ENCODE measurements around the gene AP5M1.
"Not testable (repeated sequence)": the region's sequence is repeated elsewhere in the genome, so short reads cannot be mapped to it uniquely, and the experiment has no call there.

Gene AP5M1

GRCh38 chr14:57314396-57315089, 45.8 kb downstream of the AP5M1 start:
- Histone ChIP-seq H3K36me3 (ENCODE audit: insufficient read depth, low read length) (no peaks in the 10 kb centered on the region), H3K4me1 (ENCODE audit: insufficient read depth, low read length) (no peaks in the 10 kb centered on the region), H3K9ac (ENCODE audit: low read depth, low read length) (no peak overlapping the region), H3K9me3 (ENCODE audit: control insufficient read depth, insufficient read depth, low read length) (no peaks in the 10 kb centered on the region)

DNA sequence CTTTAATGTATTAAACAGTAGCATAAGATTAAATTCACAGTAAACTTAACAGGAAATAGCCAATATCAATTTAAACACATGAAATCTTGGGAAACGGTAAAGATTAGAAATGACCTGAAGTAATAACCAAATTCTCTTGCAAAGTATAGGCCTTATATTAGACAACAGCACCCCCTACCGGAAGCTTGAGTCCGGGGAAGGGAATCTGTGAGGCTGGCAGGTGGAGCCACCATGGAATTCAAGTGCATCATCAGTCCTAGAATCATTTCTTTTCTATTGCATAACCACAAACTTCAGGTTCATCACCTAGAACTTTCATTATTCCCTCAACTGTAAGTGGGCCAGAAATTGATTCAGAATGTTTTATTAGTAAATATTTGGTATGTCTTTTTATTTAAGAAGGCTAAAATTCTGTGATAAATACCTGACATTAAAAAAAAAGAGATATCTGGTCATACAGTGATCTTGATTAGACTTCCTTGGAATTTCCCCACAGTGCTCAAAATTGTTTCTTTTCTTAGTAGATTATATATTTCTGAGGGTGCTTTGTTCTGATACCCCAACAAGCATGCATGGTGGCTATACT, 48.6 kb downstream of the AP5M1 start:
- Histone ChIP-seq H3K9me3 (ENCODE audit: control insufficient read depth, insufficient read depth, low read length) (no peaks in the 10 kb centered on the region), H3K36me3 (ENCODE audit: insufficient read depth, low read length) (no peaks in the 10 kb centered on the region), H3K9ac (ENCODE audit: low read depth, low read length) (no peak overlapping the region), H3K4me1 (ENCODE audit: insufficient read depth, low read length) (no peaks in the 10 kb centered on the region)

- Histone ChIP-seq H3K9me3 (ENCODE audit: control insufficient read depth, insufficient read depth, low read length) (no peaks in the 10 kb centered on the region), H3K4me1 (ENCODE audit: insufficient read depth, low read length) (no peaks in the 10 kb centered on the region), H3K36me3 (ENCODE audit: insufficient read depth, low read length) (no peaks in the 10 kb centered on the region), H3K9ac (ENCODE audit: low read depth, low read length) (no peak overlapping the region)
Measured at GRCh38 chr14:57319636-57320192, 50.9 kb downstream of the AP5M1 start.

GRCh38 chr14:57323721-57324120, 55.0 kb downstream of the AP5M1 start:
- Histone ChIP-seq H3K9me3 (ENCODE audit: control insufficient read depth, insufficient read depth, low read length) (no peaks in the 10 kb centered on the region), H3K4me1 (ENCODE audit: insufficient read depth, low read length) (no peaks in the 10 kb centered on the region), H3K9ac (ENCODE audit: low read depth, low read length) (no peak overlapping the region), H3K36me3 (ENCODE audit: insufficient read depth, low read length) (no peaks in the 10 kb centered on the region)

DNA sequence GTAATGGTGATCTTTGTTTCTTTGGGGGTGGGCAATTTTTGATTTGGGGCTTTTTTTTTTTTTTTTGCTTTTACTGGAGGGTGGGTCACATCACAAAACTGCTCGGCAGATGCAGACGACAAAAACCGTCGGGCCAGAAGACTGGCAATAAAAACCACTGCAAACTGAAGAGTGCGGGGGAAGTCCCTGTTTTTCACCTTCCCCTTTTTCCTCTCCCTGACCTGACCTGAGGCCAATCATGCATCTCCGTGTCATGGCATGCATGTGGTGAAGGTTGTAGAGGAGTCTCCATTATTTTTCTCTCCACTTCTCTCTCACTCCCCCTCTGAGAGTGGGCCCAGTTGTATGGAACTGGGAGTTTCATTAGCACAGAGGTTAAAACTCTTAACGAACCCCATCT, 57.5 kb downstream of the AP5M1 start:
- Histone ChIP-seq H3K36me3 (ENCODE audit: insufficient read depth, low read length) (no peaks in the 10 kb centered on the region), H3K4me1 (ENCODE audit: insufficient read depth, low read length) (no peaks in the 10 kb centered on the region), H3K9ac (ENCODE audit: low read depth, low read length) (no peak overlapping the region), H3K9me3 (ENCODE audit: control insufficient read depth, insufficient read depth, low read length) (no peaks in the 10 kb centered on the region; the same call in 1 of the 2 replicates)

DNA sequence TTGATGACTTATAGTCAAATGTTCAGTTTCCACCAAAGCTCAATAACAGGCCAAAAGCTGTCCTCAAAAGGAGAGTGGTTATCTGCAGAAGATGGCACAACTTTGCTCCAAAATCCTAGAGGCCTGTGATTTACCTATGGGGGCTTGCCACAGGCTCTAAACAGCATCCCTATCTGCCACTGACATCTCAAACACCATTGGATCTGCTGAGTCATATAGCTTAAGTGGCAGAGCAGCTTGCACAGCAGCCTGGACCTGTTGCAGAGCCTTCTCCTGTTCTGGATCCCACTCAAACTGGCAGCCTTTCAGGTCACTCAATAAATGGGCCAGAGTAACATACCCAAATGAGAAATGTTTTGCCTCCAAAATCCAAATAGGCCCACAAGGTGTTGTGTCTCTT, 61.1 kb downstream of the AP5M1 start:
- no peak overlapping the region for H3K9ac ChIP-seq (ENCODE audit: low read depth, low read length)
- H3K36me3 ChIP-seq (ENCODE audit: insufficient read depth, low read length), result no peaks in the 10 kb centered on the region
- no peaks in the 10 kb centered on the region for H3K4me1 ChIP-seq (ENCODE audit: insufficient read depth, low read length)
- H3K9me3 ChIP-seq (ENCODE audit: control insufficient read depth, insufficient read depth, low read length), result peaks cover 3% of the 10 kb centered on the region; the same call in 1 of the 2 replicates

GRCh38 chr14:57332475-57332874, 63.7 kb downstream of the AP5M1 start:
- H3K9ac ChIP-seq (ENCODE audit: low read depth, low read length); H3K4me1 ChIP-seq (ENCODE audit: insufficient read depth, low read length); H3K36me3 ChIP-seq (ENCODE audit: insufficient read depth, low read length); H3K9me3 ChIP-seq (ENCODE audit: control insufficient read depth, insufficient read depth, low read length): not testable (repeated sequence)

- H3K4me1 ChIP-seq (ENCODE audit: insufficient read depth, low read length); H3K36me3 ChIP-seq (ENCODE audit: insufficient read depth, low read length); H3K9ac ChIP-seq (ENCODE audit: low read depth, low read length); H3K9me3 ChIP-seq (ENCODE audit: control insufficient read depth, insufficient read depth, low read length): not testable (repeated sequence)
Measured at GRCh38 chr14:57333726-57334125, 65.0 kb downstream of the AP5M1 start.

DNA sequence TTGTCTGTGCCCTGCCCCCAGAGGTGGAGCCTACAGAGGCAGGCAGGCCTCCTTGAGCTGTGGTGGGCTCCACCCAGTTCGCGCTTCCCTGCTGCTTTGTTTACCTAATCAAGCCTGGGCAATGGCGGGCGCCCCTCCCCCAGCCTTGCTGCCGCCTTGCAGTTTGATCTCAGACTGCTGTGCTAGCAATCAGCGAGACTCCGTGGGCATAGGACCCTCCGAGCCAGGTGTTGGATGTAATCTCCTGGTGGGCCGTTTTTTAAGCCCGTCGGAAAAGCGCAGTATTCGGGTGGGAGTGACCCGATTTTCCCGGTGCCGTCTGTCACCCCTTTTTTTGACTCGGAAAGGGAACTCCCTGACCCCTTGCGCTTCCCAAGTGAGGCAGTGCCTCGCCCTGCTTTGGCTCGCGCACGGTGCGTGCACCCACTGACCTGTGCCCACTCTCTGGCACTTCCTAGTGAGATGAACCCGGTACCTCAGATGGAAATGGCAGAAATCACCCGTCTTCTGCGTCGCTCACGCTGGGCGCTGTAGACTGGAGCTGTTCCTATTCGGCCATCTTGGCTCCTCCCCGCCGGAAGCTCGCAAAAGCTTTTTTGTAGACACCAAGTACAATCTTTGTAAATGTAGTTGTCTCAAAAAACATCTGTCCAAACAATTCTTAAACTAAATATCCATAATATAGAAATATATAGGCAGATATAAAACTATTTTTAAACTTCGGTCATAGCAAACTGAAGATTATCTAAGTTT, 75.0 kb downstream of the AP5M1 start:
- not testable (repeated sequence) for H3K36me3 ChIP-seq (ENCODE audit: insufficient read depth, low read length); H3K4me1 ChIP-seq (ENCODE audit: insufficient read depth, low read length); H3K9me3 ChIP-seq (ENCODE audit: control insufficient read depth, insufficient read depth, low read length)
- peak overlapping the region; percentile 57; the same call in 1 of the 2 replicates for H3K9ac ChIP-seq (ENCODE audit: low read depth, low read length)

DNA sequence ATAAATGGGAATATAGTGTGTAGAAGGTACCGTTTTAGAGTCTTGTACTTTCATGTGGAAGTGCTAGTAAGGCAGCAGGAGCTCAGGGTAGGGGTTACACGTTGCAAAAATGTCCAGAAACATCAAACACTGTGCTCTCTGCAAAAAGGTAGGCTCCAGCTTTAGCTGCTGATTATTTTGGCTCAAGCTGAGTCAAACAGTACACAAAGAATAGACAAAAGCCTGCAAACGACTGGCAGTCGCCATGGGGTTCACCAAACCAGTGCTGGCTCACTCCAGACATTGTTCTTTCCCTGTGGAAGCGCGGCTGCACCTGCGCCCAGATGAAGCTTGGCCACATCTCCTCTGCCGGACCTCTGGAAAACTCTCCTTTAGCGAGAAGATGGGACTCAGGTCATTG, 76.3 kb downstream of the AP5M1 start:
- H3K9me3 ChIP-seq (ENCODE audit: control insufficient read depth, insufficient read depth, low read length), result no peaks in the 10 kb centered on the region
- no peaks in the 10 kb centered on the region for H3K4me1 ChIP-seq (ENCODE audit: insufficient read depth, low read length)
- no peak overlapping the region for H3K9ac ChIP-seq (ENCODE audit: low read depth, low read length)
- H3K36me3 ChIP-seq (ENCODE audit: insufficient read depth, low read length), result no peaks in the 10 kb centered on the region

- Histone ChIP-seq H3K4me1 (ENCODE audit: insufficient read depth, low read length) (no peaks in the 10 kb centered on the region), H3K36me3 (ENCODE audit: insufficient read depth, low read length) (no peaks in the 10 kb centered on the region), H3K9ac (ENCODE audit: low read depth, low read length) (no peak overlapping the region), H3K9me3 (ENCODE audit: control insufficient read depth, insufficient read depth, low read length) (no peaks in the 10 kb centered on the region)
Measured at GRCh38 chr14:57346741-57347140, 78.0 kb downstream of the AP5M1 start.
